Neural cell (in vitro differentiated cells): ENCODE data around the gene SART3. TPM values are rescaled to one million over a fixed set of nuclear protein-coding genes. Genes with fewer than 3 reads are reported as not detected.

ENCODE experiments used
- H2AFZ ChIP-seq: fragments of 200-600, 300-800 bp; sonication (generic), shearing (Covaris generic); 2 replicates; pipeline ENCODE4 v1.6.0; 2014; ENCODE audit warnings: low read depth, mild to moderate bottlenecking, antibody characterized with exemption, low read length, moderate library complexity
- H3F3A ChIP-seq: fragments of 200-600 bp; shearing (Covaris generic); 2 replicates; pipeline ENCODE4 v1.6.1; 2016; ENCODE audit warnings: mild to moderate bottlenecking, moderate library complexity, mixed read lengths, antibody characterized with exemption, low read length; ENCODE audit not compliant: insufficient read depth, poor library complexity, severe bottlenecking
- H3K27ac ChIP-seq: fragments of 200-600, 300-800 bp; sonication (generic), shearing (Covaris generic); 2 replicates; pipeline ENCODE4 v1.5.1; 2014; ENCODE audit warnings: mild to moderate bottlenecking, low read length, moderate library complexity
- H3K27me3 ChIP-seq: fragments of 300-800, 200-600 bp; sonication (generic), shearing (Covaris generic); 2 replicates; pipeline ENCODE4 v1.6.0; 2014; ENCODE audit warnings: mild to moderate bottlenecking, low read depth, low read length, moderate library complexity; ENCODE audit not compliant: insufficient read depth
- H3K36me3 ChIP-seq: fragments of 300-800, 200-600 bp; sonication (generic), shearing (Covaris generic); 2 replicates; pipeline ENCODE4 v1.5.1; 2014; ENCODE audit warnings: mild to moderate bottlenecking, antibody characterized with exemption, low read length, moderate library complexity; ENCODE audit not compliant: insufficient read depth
- H3K4me2 ChIP-seq: fragments of 300-800, 200-600 bp; sonication (generic), shearing (Covaris generic); 2 replicates; pipeline ENCODE4 v1.6.0; 2014; ENCODE audit warnings: mild to moderate bottlenecking, low read length
- H3K4me3 ChIP-seq: fragments of 300-800, 200-600 bp; sonication (generic), shearing (Covaris generic); 2 replicates; pipeline ENCODE4 v1.5.1; 2014; ENCODE audit warnings: mild to moderate bottlenecking, low read length, moderate library complexity
- H3K79me2 ChIP-seq: fragments of 200-600 bp; shearing (Covaris generic); replicated peaks from 2 replicates; pipeline ENCODE4 v1.6.0; 2014; ENCODE audit warnings: mild to moderate bottlenecking, low read length, moderate library complexity; ENCODE audit not compliant: insufficient read depth
- H3K9ac ChIP-seq: fragments of 300-800, 200-600 bp; sonication (generic), shearing (Covaris generic); 2 replicates; pipeline ENCODE4 v1.6.1; 2016; ENCODE audit warnings: mild to moderate bottlenecking, low read length, mixed read lengths
- H3K9me2 ChIP-seq: fragments of 200-600 bp; shearing (Covaris generic); 2 replicates; pipeline ENCODE4 v1.6.1; 2016; ENCODE audit warnings: mild to moderate bottlenecking, low read length, mixed read lengths; ENCODE audit not compliant: insufficient read depth
- H3K9me3 ChIP-seq: fragments of 200-600, 300-800 bp; sonication (generic), shearing (Covaris generic); 2 replicates; pipeline ENCODE4 v1.6.1; 2016; ENCODE audit warnings: mild to moderate bottlenecking, mixed run types, low read length, moderate library complexity, mixed read lengths
- H4K20me1 ChIP-seq: fragments of 200-600 bp; shearing (Covaris generic); 2 replicates; pipeline ENCODE4 v1.6.1; 2016; ENCODE audit warnings: mild to moderate bottlenecking, mixed run types; ENCODE audit not compliant: insufficient read depth
- EP300 ChIP-seq: fragments of 450-650 bp; conservative IDR thresholded peaks from 2 replicates; pipeline ENCODE4 v1.6.1; 2014; ENCODE audit warnings: antibody characterized with exemption, mild to moderate bottlenecking, moderate library complexity; ENCODE audit not compliant: poor library complexity, severe bottlenecking
- EZH2 ChIP-seq: fragments of 200-600, 300-800 bp; shearing (Covaris generic), sonication (generic); IDR thresholded peaks from 2 replicates; pipeline ENCODE4 v1.6.1; 2014; ENCODE audit warnings: antibody characterized with exemption, low read length, borderline replicate concordance, mild to moderate bottlenecking; ENCODE audit not compliant: insufficient read depth, poor library complexity, severe bottlenecking
- MXI1 ChIP-seq: fragments of 450-650 bp; conservative IDR thresholded peaks from 2 replicates; pipeline ENCODE4 v1.6.1; 2014; ENCODE audit warnings: antibody characterized with exemption, mild to moderate bottlenecking; ENCODE audit not compliant: poor library complexity, severe bottlenecking
- POLR2AphosphoS5 ChIP-seq: IDR thresholded peaks from 2 replicates; pipeline ENCODE4 v1.6.1; 2012
- RAD21 ChIP-seq: fragments of 450-650 bp; conservative IDR thresholded peaks from 2 replicates; pipeline ENCODE4 v1.6.1; 2014; ENCODE audit warnings: antibody characterized with exemption, mild to moderate bottlenecking, moderate library complexity
- SMC3 ChIP-seq: fragments of 450-650 bp; conservative IDR thresholded peaks from 2 replicates; pipeline ENCODE4 v1.6.1; 2014; ENCODE audit warnings: antibody characterized with exemption, mild to moderate bottlenecking, moderate library complexity; ENCODE audit not compliant: poor library complexity
- TAF1 ChIP-seq: IDR thresholded peaks from 2 replicates; pipeline ENCODE4 v1.6.1; 2012; ENCODE audit warnings: low read depth
- polyA plus RNA-seq: library from polyadenylated mRNA; depleted of rRNA; stranded (reverse); fragments of >200 nt; gene quantifications from 2 replicates; pipeline ENCODE4 v1.2.3, GENCODE V29; 2014
- TF ChIP-seq, protein P1 (sequence below): IDR thresholded peaks from 2 replicates; pipeline ENCODE4 v1.6.1; 2012; ENCODE audit warnings: borderline replicate concordance
- TF ChIP-seq, protein P2 (sequence below): fragments of 450-650 bp; IDR thresholded peaks from 2 replicates; pipeline ENCODE4 v1.5.1; 2014; ENCODE audit warnings: antibody characterized with exemption, mild to moderate bottlenecking, moderate library complexity; ENCODE audit not compliant: poor library complexity, severe bottlenecking

Gene SART3
- polyA plus RNA-seq, 1 donor from 2014 or later: 71.0 TPM

DNA sequence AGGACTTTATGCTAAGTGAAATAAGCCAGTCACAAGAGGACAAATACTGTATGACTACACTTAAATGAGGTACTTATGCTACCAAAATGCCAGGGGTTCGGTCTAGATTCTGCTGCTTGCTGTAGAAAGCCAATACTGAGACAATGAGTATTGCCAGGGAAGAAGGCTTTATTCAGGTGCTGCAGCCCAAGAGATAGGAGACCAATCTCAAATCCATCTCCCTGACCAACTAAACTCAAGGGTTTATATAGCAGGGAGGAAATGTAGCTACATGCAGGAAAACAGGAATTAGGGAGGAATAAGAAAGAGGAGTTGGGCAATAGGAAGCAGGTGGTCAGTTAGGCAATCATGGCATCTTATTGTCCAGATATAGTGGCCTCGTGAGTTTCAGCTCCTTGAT lies 58.1 kb downstream of the SART3 start:
- H3F3A ChIP-seq: no peaks in the 10 kb centered on the region
- no peak overlapping the region for H3K27ac ChIP-seq
- H3K27me3 ChIP-seq: no peaks in the 10 kb centered on the region
- H3K4me2 ChIP-seq: no peak overlapping the region
- TF ChIP-seq POLR2AphosphoS5: no peak
- TF ChIP-seq EZH2: no peak
- TF ChIP-seq EP300: no peak
- no peak for TF ChIP-seq RAD21
- TF ChIP-seq, protein P1, sequence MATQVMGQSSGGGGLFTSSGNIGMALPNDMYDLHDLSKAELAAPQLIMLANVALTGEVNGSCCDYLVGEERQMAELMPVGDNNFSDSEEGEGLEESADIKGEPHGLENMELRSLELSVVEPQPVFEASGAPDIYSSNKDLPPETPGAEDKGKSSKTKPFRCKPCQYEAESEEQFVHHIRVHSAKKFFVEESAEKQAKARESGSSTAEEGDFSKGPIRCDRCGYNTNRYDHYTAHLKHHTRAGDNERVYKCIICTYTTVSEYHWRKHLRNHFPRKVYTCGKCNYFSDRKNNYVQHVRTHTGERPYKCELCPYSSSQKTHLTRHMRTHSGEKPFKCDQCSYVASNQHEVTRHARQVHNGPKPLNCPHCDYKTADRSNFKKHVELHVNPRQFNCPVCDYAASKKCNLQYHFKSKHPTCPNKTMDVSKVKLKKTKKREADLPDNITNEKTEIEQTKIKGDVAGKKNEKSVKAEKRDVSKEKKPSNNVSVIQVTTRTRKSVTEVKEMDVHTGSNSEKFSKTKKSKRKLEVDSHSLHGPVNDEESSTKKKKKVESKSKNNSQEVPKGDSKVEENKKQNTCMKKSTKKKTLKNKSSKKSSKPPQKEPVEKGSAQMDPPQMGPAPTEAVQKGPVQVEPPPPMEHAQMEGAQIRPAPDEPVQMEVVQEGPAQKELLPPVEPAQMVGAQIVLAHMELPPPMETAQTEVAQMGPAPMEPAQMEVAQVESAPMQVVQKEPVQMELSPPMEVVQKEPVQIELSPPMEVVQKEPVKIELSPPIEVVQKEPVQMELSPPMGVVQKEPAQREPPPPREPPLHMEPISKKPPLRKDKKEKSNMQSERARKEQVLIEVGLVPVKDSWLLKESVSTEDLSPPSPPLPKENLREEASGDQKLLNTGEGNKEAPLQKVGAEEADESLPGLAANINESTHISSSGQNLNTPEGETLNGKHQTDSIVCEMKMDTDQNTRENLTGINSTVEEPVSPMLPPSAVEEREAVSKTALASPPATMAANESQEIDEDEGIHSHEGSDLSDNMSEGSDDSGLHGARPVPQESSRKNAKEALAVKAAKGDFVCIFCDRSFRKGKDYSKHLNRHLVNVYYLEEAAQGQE: no peak
- TF ChIP-seq TAF1: no peak
- TF ChIP-seq, protein P2, sequence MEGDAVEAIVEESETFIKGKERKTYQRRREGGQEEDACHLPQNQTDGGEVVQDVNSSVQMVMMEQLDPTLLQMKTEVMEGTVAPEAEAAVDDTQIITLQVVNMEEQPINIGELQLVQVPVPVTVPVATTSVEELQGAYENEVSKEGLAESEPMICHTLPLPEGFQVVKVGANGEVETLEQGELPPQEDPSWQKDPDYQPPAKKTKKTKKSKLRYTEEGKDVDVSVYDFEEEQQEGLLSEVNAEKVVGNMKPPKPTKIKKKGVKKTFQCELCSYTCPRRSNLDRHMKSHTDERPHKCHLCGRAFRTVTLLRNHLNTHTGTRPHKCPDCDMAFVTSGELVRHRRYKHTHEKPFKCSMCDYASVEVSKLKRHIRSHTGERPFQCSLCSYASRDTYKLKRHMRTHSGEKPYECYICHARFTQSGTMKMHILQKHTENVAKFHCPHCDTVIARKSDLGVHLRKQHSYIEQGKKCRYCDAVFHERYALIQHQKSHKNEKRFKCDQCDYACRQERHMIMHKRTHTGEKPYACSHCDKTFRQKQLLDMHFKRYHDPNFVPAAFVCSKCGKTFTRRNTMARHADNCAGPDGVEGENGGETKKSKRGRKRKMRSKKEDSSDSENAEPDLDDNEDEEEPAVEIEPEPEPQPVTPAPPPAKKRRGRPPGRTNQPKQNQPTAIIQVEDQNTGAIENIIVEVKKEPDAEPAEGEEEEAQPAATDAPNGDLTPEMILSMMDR: no peak
- TF ChIP-seq MXI1: no peak
- TF ChIP-seq SMC3: no peak
- H4K20me1 ChIP-seq: no peaks in the 10 kb centered on the region
- no peak overlapping the region for H2AFZ ChIP-seq
- no peaks in the 10 kb centered on the region for H3K9me2 ChIP-seq
- peaks cover 5% of the 10 kb centered on the region for H3K9me3 ChIP-seq
- H3K79me2 ChIP-seq: no peaks in the 10 kb centered on the region
- no peak overlapping the region for H3K9ac ChIP-seq
- H3K36me3 ChIP-seq: no peaks in the 10 kb centered on the region
- H3K4me3 ChIP-seq: no peak overlapping the region

DNA sequence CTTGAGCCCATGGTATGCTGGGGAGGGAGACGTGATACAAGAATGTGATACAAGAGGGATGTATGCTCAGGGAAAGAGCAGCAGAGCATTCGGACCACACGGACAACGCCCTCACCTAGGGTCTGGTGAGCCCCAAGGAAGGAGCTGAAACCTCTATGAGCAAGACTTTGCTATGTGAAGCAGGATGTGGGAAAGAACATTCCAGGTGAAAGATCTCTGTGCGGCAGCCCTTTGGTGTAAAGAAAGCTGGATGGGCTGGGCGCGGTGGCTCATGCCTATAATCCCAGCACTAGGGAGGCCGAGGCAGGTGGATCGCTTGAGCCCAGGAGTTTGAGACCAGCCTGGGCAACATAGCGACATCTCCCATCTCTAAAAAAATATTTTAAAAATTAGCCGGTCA lies 62.8 kb downstream of the SART3 start:
- Histone ChIP-seq H3K9me2 (no peaks in the 10 kb centered on the region), H3K79me2 (no peaks in the 10 kb centered on the region), H3K27ac (no peak overlapping the region), H3K27me3 (no peaks in the 10 kb centered on the region), H3K4me3 (no peak overlapping the region), H4K20me1 (no peaks in the 10 kb centered on the region), H3F3A (no peaks in the 10 kb centered on the region), H2AFZ (no peak overlapping the region), H3K4me2 (no peak overlapping the region), H3K36me3 (no peaks in the 10 kb centered on the region), H3K9me3 (peaks cover 4% of the 10 kb centered on the region), H3K9ac (no peak overlapping the region)
- TF ChIP-seq SMC3: no peak
- TF ChIP-seq RAD21: no peak
- TF ChIP-seq, protein P1: no peak
- TF ChIP-seq, protein P2: no peak
- TF ChIP-seq EP300: no peak
- TF ChIP-seq EZH2: no peak
- no peak for TF ChIP-seq POLR2AphosphoS5
- no peak for TF ChIP-seq TAF1
